HG03571 (cell line): Measurements from ENCODE around the gene RASL11B.
A peak's percentile ranks its signal among the peaks of the same experiment; 100 is the strongest.
"Not testable (repeated sequence)": the region's sequence is repeated elsewhere in the genome, so short reads cannot be mapped to it uniquely, and the experiment has no call there.

Experiments
- ATAC-seq: cut with Tn5 transposase; IDR thresholded peaks from one replicate; pipeline ENCODE4 v1.9.1; 2021; ENCODE audit not compliant: unreplicated experiment

Gene RASL11B

GRCh38 chr4:52861879-52862616, at the start of gene RASL11B:
RASL11B (plus strand) TSS chr4:52862317; CDS start chr4:52862508, 191 bp downstream.
- peak; percentile 99 for ATAC-seq

GRCh38 chr4:52813546-52813945, 48.6 kb upstream of the RASL11B start:
- no peak for ATAC-seq

- ATAC-seq = no peak
Measured at GRCh38 chr4:52822583-52822971, 39.5 kb upstream of the RASL11B start.

GRCh38 chr4:52822972-52823701, 39.0 kb upstream of the RASL11B start:
- no peak for ATAC-seq

- no peak for ATAC-seq
Measured at GRCh38 chr4:52823702-52824092, 38.4 kb upstream of the RASL11B start.

GRCh38 chr4:52824270-52824602, 37.9 kb upstream of the RASL11B start:
- ATAC-seq = no peak

- ATAC-seq = no peak
Measured at GRCh38 chr4:52824603-52825459, 37.3 kb upstream of the RASL11B start.

- ATAC-seq = no peak
Measured at GRCh38 chr4:52825460-52826090, 36.5 kb upstream of the RASL11B start.

GRCh38 chr4:52833941-52834525, 28.1 kb upstream of the RASL11B start:
- ATAC-seq = no peak

GRCh38 chr4:52834641-52835456, 27.3 kb upstream of the RASL11B start:
- ATAC-seq = not testable (repeated sequence)

GRCh38 chr4:52836120-52836519, 26.0 kb upstream of the RASL11B start:
- ATAC-seq = no peak

- no peak for ATAC-seq
Measured at GRCh38 chr4:52836678-52837077, 25.4 kb upstream of the RASL11B start.

GRCh38 chr4:52837716-52838558, 24.2 kb upstream of the RASL11B start:
- ATAC-seq = no peak

GRCh38 chr4:52838729-52839586, 23.2 kb upstream of the RASL11B start:
- ATAC-seq = no peak

- no peak for ATAC-seq
Measured at GRCh38 chr4:52840531-52841370, 21.4 kb upstream of the RASL11B start.

- no peak for ATAC-seq
Measured at GRCh38 chr4:52841682-52842456, 20.2 kb upstream of the RASL11B start.
